ENCODE data around the gene TOMM20L.
"Not testable (repeated sequence)": the region's sequence is repeated elsewhere in the genome, so short reads cannot be mapped to it uniquely, and the experiment has no call there.

TOMM20L gene

GRCh38 chr14:58395812-58396788 is at the start of gene TOMM20L:
TSS of gene TOMM20L (plus strand) at chr14:58395930. CDS start at chr14:58395958, 28 bp downstream.
- in situ Hi-C loops (cut with HindIII; ENCODE audit: low pct_unique_long_range_greater_than_20kb, low sequenced_read_pairs): no loop called here
- peak; percentile 86 to 87 for DNase-seq (ENCODE audit: low read depth in 1 of 2, low spot score in 1 of 2)
- no peak for TF ChIP-seq JUND (IDR thresholded peaks at IDR 0.05; ENCODE audit: low read depth)

GRCh38 chr14:58353516-58354299 is 42.0 kb upstream of the TOMM20L start:
- in situ Hi-C loops (cut with HindIII; ENCODE audit: low pct_unique_long_range_greater_than_20kb, low sequenced_read_pairs): no loop called here
- peak; percentile 18 to 47 for DNase-seq (ENCODE audit: low read depth in 1 of 2, low spot score in 1 of 2)
- no peak for TF ChIP-seq JUND (IDR thresholded peaks at IDR 0.05; ENCODE audit: low read depth)

- in situ Hi-C loops (cut with HindIII; ENCODE audit: low pct_unique_long_range_greater_than_20kb, low sequenced_read_pairs): no loop called here
- DNase-seq (ENCODE audit: low read depth in 1 of 2, low spot score in 1 of 2): no peak
- TF ChIP-seq JUND (IDR thresholded peaks at IDR 0.05; ENCODE audit: low read depth): no peak
Measured at GRCh38 chr14:58354808-58355207, 40.9 kb upstream of the TOMM20L start.

- in situ Hi-C loops (cut with HindIII; ENCODE audit: low pct_unique_long_range_greater_than_20kb, low sequenced_read_pairs): no loop called here
- DNase-seq (ENCODE audit: low read depth in 1 of 2, low spot score in 1 of 2): no peak
- no peak for TF ChIP-seq JUND (IDR thresholded peaks at IDR 0.05; ENCODE audit: low read depth)
Measured at GRCh38 chr14:58356268-58356667, 39.5 kb upstream of the TOMM20L start.

GRCh38 chr14:58362272-58362671 is 33.5 kb upstream of the TOMM20L start:
- DNase-seq (ENCODE audit: low read depth in 1 of 2, low spot score in 1 of 2); in situ Hi-C loops (cut with HindIII; ENCODE audit: low pct_unique_long_range_greater_than_20kb, low sequenced_read_pairs): not testable (repeated sequence)

GRCh38 chr14:58362798-58363412 is 32.8 kb upstream of the TOMM20L start:
- no peak for TF ChIP-seq JUND (IDR thresholded peaks at IDR 0.05; ENCODE audit: low read depth)
- peak; percentile 33 to 68 for DNase-seq (ENCODE audit: low read depth in 1 of 2, low spot score in 1 of 2)
- in situ Hi-C loops (cut with HindIII; ENCODE audit: low pct_unique_long_range_greater_than_20kb, low sequenced_read_pairs): no loop called here

GRCh38 chr14:58364316-58364715 is 31.4 kb upstream of the TOMM20L start:
- in situ Hi-C loops (cut with HindIII; ENCODE audit: low pct_unique_long_range_greater_than_20kb, low sequenced_read_pairs): no loop called here
- TF ChIP-seq JUND (IDR thresholded peaks at IDR 0.05; ENCODE audit: low read depth): no peak
- DNase-seq (ENCODE audit: low read depth in 1 of 2, low spot score in 1 of 2): no peak

- DNase-seq (ENCODE audit: low read depth in 1 of 2, low spot score in 1 of 2): no peak
- TF ChIP-seq JUND (IDR thresholded peaks at IDR 0.05; ENCODE audit: low read depth): no peak
- in situ Hi-C loops (cut with HindIII; ENCODE audit: low pct_unique_long_range_greater_than_20kb, low sequenced_read_pairs): no loop called here
Measured at GRCh38 chr14:58367296-58367695, 28.4 kb upstream of the TOMM20L start.

GRCh38 chr14:58368956-58369355 is 26.8 kb upstream of the TOMM20L start:
- DNase-seq (ENCODE audit: low read depth in 1 of 2, low spot score in 1 of 2): no peak
- in situ Hi-C loops (cut with HindIII; ENCODE audit: low pct_unique_long_range_greater_than_20kb, low sequenced_read_pairs): no loop called here
- no peak for TF ChIP-seq JUND (IDR thresholded peaks at IDR 0.05; ENCODE audit: low read depth)

GRCh38 chr14:58376791-58377190 is 18.9 kb upstream of the TOMM20L start:
- DNase-seq (ENCODE audit: low read depth in 1 of 2, low spot score in 1 of 2): no peak
- TF ChIP-seq JUND (IDR thresholded peaks at IDR 0.05; ENCODE audit: low read depth): no peak
- in situ Hi-C loops (cut with HindIII; ENCODE audit: low pct_unique_long_range_greater_than_20kb, low sequenced_read_pairs): no loop called here

GRCh38 chr14:58390830-58391229 is 4.9 kb upstream of the TOMM20L start:
- DNase-seq (ENCODE audit: low read depth in 1 of 2, low spot score in 1 of 2): no peak
- in situ Hi-C loops (cut with HindIII; ENCODE audit: low pct_unique_long_range_greater_than_20kb, low sequenced_read_pairs): no loop called here
- no peak for TF ChIP-seq JUND (IDR thresholded peaks at IDR 0.05; ENCODE audit: low read depth)

GRCh38 chr14:58395562-58395811 is 243 bp upstream of the TOMM20L start:
- in situ Hi-C loops (cut with HindIII; ENCODE audit: low pct_unique_long_range_greater_than_20kb, low sequenced_read_pairs): no loop called here
- no peak for DNase-seq (ENCODE audit: low read depth in 1 of 2, low spot score in 1 of 2)
- no peak for TF ChIP-seq JUND (IDR thresholded peaks at IDR 0.05; ENCODE audit: low read depth)

- in situ Hi-C loops (cut with HindIII; ENCODE audit: low pct_unique_long_range_greater_than_20kb, low sequenced_read_pairs): no loop called here
- DNase-seq (ENCODE audit: low read depth in 1 of 2, low spot score in 1 of 2): no peak
- TF ChIP-seq JUND (IDR thresholded peaks at IDR 0.05; ENCODE audit: low read depth): no peak
Measured at GRCh38 chr14:58397156-58397555, 1.4 kb downstream of the TOMM20L start.

Measured in T47D (cell line).